SK-N-SH (cell line): ENCODE data around the gene GPR55. TPM values are rescaled to one million over a fixed set of nuclear protein-coding genes. Genes with fewer than 3 reads are reported as not detected.

Source experiments
- CTCF ChIA-PET: fragments of 300-600, 350-600 bp; formaldehyde crosslinking; extraction: SDS; loops from one replicate; lab custom pipeline; 2021; lab: Yijun Ruan, JAX
- POLR2A ChIA-PET: fragments of 350-600 bp; sonication (Branson Sonifier 250); formaldehyde crosslinking; extraction: SDS; loops from one replicate; lab custom pipeline; 2020; ENCODE audit warnings: antibody characterized with exemption, inconsistent platforms; lab: Yijun Ruan, JAX
- DNase-seq: peaks from one replicate; pipeline ENCODE4 v3.0.0; 2012
- H2AFZ ChIP-seq: fragments of 200-600 bp; sonication (generic); 2 replicates; pipeline ENCODE4 v1.8.1; 2016; ENCODE audit warnings: antibody characterized with exemption, mild to moderate bottlenecking, low read depth
- H3F3A ChIP-seq: fragments of 200-600 bp; sonication (generic); replicated peaks from 2 replicates; pipeline ENCODE3; 2016; ENCODE audit warnings: antibody characterized with exemption, mild to moderate bottlenecking; ENCODE audit not compliant: insufficient read depth
- H3K27ac ChIP-seq, 2 experiments: fragments of 200-500 bp in 1 of 2; fragments of 200-600 bp in 1 of 2; sonication (Bioruptor generic) in 1 of 2; sonication (generic), shearing (Covaris generic) in 1 of 2; 2 replicates each; pipeline versions ENCODE4 v1.5.1 to v1.6.1; 2014 to 2016; ENCODE audit warnings: low read depth in 2 of 2, inconsistent platforms in 1 of 2, low read length in 1 of 2, mild to moderate bottlenecking in 1 of 2, mixed read lengths in 1 of 2
- H3K27me3 ChIP-seq: fragments of 200-600 bp; sonication (generic), shearing (Covaris generic); 2 replicates; pipeline ENCODE4 v1.6.1; 2016; ENCODE audit warnings: mixed run types; ENCODE audit not compliant: insufficient read depth
- H3K36me3 ChIP-seq, 2 experiments: fragments of 200-500 bp in 1 of 2; fragments of 200-600 bp in 1 of 2; sonication (Bioruptor generic) in 1 of 2; sonication (generic) in 1 of 2; replicated peaks in 1 of 2; 2 replicates each; pipeline versions ENCODE3 to v1.5.1; 2014 to 2016; ENCODE audit warnings: low read length in 1 of 2, mild to moderate bottlenecking in 1 of 2; ENCODE audit not compliant: insufficient read depth in 2 of 2, control insufficient read depth in 1 of 2
- H3K4me1 ChIP-seq, 2 experiments: fragments of 200-500 bp in 1 of 2; fragments of 200-600 bp in 1 of 2; sonication (Bioruptor generic) in 1 of 2; sonication (generic), shearing (Covaris generic) in 1 of 2; 2 replicates each; pipeline versions ENCODE4 v1.5.1 to v1.6.1; 2014 to 2016; ENCODE audit warnings: low read depth in 1 of 2, low read length in 1 of 2, mixed run types in 1 of 2; ENCODE audit not compliant: insufficient read depth in 2 of 2, control insufficient read depth in 1 of 2
- H3K4me2 ChIP-seq: fragments of 200-600 bp; sonication (generic), shearing (Covaris generic); 2 replicates; pipeline ENCODE4 v1.6.1; 2017; ENCODE audit warnings: mixed run types
- H3K4me3 ChIP-seq, 2 experiments: fragments of 200-500 bp in 1 of 2; fragments of 200-600 bp in 1 of 2; sonication (Bioruptor generic) in 1 of 2; sonication (generic), shearing (Covaris generic) in 1 of 2; 2 replicates each; pipeline versions ENCODE4 v1.5.1 to v1.8.1; 2014 to 2016; ENCODE audit warnings: low read depth in 2 of 2, inconsistent platforms in 1 of 2, low read length in 1 of 2, mild to moderate bottlenecking in 1 of 2, mixed read lengths in 1 of 2, moderate library complexity in 1 of 2
- H3K79me2 ChIP-seq: fragments of 200-600 bp; sonication (generic); 2 replicates; pipeline ENCODE4 v1.8.1; 2017; ENCODE audit warnings: mild to moderate bottlenecking; ENCODE audit not compliant: insufficient read depth
- H3K9ac ChIP-seq: fragments of 200-600 bp; sonication (generic); 2 replicates; pipeline ENCODE4 v1.6.1; 2017; ENCODE audit warnings: mixed run types
- H3K9me2 ChIP-seq: fragments of 200-600 bp; sonication (generic); 2 replicates; pipeline ENCODE4 v1.6.1; 2017; ENCODE audit warnings: mixed run types
- H3K9me3 ChIP-seq: fragments of 200-600 bp; sonication (generic); 2 replicates; pipeline ENCODE4 v1.6.1; 2017; ENCODE audit warnings: mixed run types, mild to moderate bottlenecking, moderate library complexity
- H4K20me1 ChIP-seq: fragments of 200-600 bp; sonication (generic); 2 replicates; pipeline ENCODE4 v1.6.1; 2017; ENCODE audit warnings: mild to moderate bottlenecking, mixed run types; ENCODE audit not compliant: insufficient read depth
- CHD2 ChIP-seq: fragments of 150-350 bp; IDR thresholded peaks from 2 replicates; pipeline ENCODE4 v1.6.1; 2018; ENCODE audit warnings: low read length; ENCODE audit not compliant: partially characterized antibody
- EP300 ChIP-seq, 2 experiments: IDR thresholded peaks; 2 replicates each; pipeline versions ENCODE4 v1.4.0 to v1.6.1; 2012; ENCODE audit warnings: borderline replicate concordance in 1 of 2, low read depth in 1 of 2, low read length in 1 of 2
- FOXJ3 ChIP-seq: sonication (generic); formaldehyde crosslinking; IDR thresholded peaks from 2 replicates; pipeline ENCODE4 v1.5.1; 2020; ENCODE audit warnings: mild to moderate bottlenecking, missing genetic modification reagents
- FOXM1 ChIP-seq: IDR thresholded peaks from 2 replicates; pipeline ENCODE4 v1.4.0; 2012; ENCODE audit warnings: low read depth, mild to moderate bottlenecking
- GABPA ChIP-seq: IDR thresholded peaks from 2 replicates; pipeline ENCODE4 v1.4.0; 2012; ENCODE audit warnings: low read depth, mild to moderate bottlenecking
- GATA2 ChIP-seq: sonication (generic); formaldehyde crosslinking; IDR thresholded peaks from 2 replicates; pipeline ENCODE4 v1.5.0; 2020; ENCODE audit warnings: mild to moderate bottlenecking, missing genetic modification reagents
- IRF3 ChIP-seq: fragments of 150-350 bp; IDR thresholded peaks from 2 replicates; pipeline ENCODE4 v1.6.1; 2016; ENCODE audit warnings: mild to moderate bottlenecking, low read depth, low read length
- MXI1 ChIP-seq: IDR thresholded peaks from 2 replicates; pipeline ENCODE4 v1.6.1; 2012; ENCODE audit warnings: mild to moderate bottlenecking, low read depth, low read length, improper control_type of control experiment
- NFIC ChIP-seq: IDR thresholded peaks from 2 replicates; pipeline ENCODE4 v1.4.0; 2012; ENCODE audit warnings: borderline replicate concordance
- RAD21 ChIP-seq: IDR thresholded peaks from 2 replicates; pipeline ENCODE4 v1.6.1; 2012; ENCODE audit warnings: mild to moderate bottlenecking, low read length
- REST ChIP-seq: IDR thresholded peaks from 2 replicates; pipeline ENCODE4 v1.6.1; 2012; ENCODE audit warnings: mild to moderate bottlenecking, low read depth, low read length, moderate library complexity
- RXRA ChIP-seq: IDR thresholded peaks from 2 replicates; pipeline ENCODE4 v1.4.0; 2012; ENCODE audit warnings: low read depth, mild to moderate bottlenecking, borderline replicate concordance
- SIN3A ChIP-seq: IDR thresholded peaks from 2 replicates; pipeline ENCODE4 v1.6.1; 2012; ENCODE audit warnings: low read depth, mild to moderate bottlenecking, low read length, moderate library complexity, borderline replicate concordance
- TAF1 ChIP-seq: IDR thresholded peaks from 2 replicates; pipeline ENCODE4 v1.6.1; 2012; ENCODE audit warnings: low read depth, mild to moderate bottlenecking, low read length, moderate library complexity, borderline replicate concordance
- TCF12 ChIP-seq: IDR thresholded peaks from 2 replicates; pipeline ENCODE4 v1.4.0; 2012
- TEAD4 ChIP-seq: IDR thresholded peaks from 2 replicates; pipeline ENCODE4 v1.4.0; 2012; ENCODE audit warnings: mild to moderate bottlenecking, borderline replicate concordance; ENCODE audit not compliant: insufficient read depth
- USF2 ChIP-seq: fragments of 150-350 bp; IDR thresholded peaks from 2 replicates; pipeline ENCODE4 v1.6.1; 2017; ENCODE audit warnings: antibody characterized with exemption, low read length, low read depth, borderline replicate concordance
- YY1 ChIP-seq: IDR thresholded peaks from 2 replicates; pipeline ENCODE4 v1.4.0; 2012; ENCODE audit warnings: low read depth, mild to moderate bottlenecking
- WGBS: methylation state at CpG from one replicate; pipeline ENCODE4 v1.1.6; 2017; ENCODE audit warnings: low lambda C conversion rate; 5-methylcytosine and 5-hydroxymethylcytosine counted together
- polyA plus RNA-seq, 3 experiments: library from polyadenylated mRNA; depleted of rRNA; stranded (reverse); fragments of >200 nt; gene quantifications; 2 replicates each; pipeline ENCODE4 v1.2.3, GENCODE V29; 2012

The GPR55 gene
- polyA plus RNA-seq, 1 of the 3 experiments (the other 2 are of a cell fraction) = not detected

- Histone ChIP-seq H4K20me1 (0 out of 2 replicates have a peak, but pooled peaks cover 20% of the 10 kb centered on the region), H3K27ac (peak overlapping the region in 1 of 2 experiments; percentile 86; a peak in 2 of 4 replicates), H3K4me2 (peak overlapping the region; percentile 97), H3K9me2 (no peaks in the 10 kb centered on the region), H3K9me3 (no peaks in the 10 kb centered on the region), H3K4me3 (peak overlapping the region; percentile 89 to 95), H3K79me2 (no peaks in the 10 kb centered on the region), H2AFZ (peak overlapping the region; percentile 99), H3K9ac (peak overlapping the region; percentile 79), H3K4me1 (peaks cover 32 to 47% of the 10 kb centered on the region in 2 experiments), H3K27me3 (no peaks in the 10 kb centered on the region), H3F3A (peaks cover 9% of the 10 kb centered on the region), H3K36me3 (no peaks in the 10 kb centered on the region)
- ChIA-PET POLR2A (no interaction called here), CTCF (interaction anchor here (0.7 to 2.9 kb wide), 15 partner anchors 11 to 192 kb away, joined by 3 to 26 read pairs (median 6); partner anchors contain the start of gene PSMD1)
- WGBS = 2% methylated on average over 22 of the region's 24 CpGs
- peak; percentile 70 for DNase-seq
- TF ChIP-seq CHD2 (no peak), MXI1 (0 out of 2 replicates have a peak, but pooled peaks have one; percentile 6), GABPA (no peak), USF2 (no peak), TCF12 (peak; percentile 24)
Observed at GRCh38 chr2:230865307-230865765, 59.7 kb downstream of the GPR55 start.

- peak; percentile 98 for DNase-seq
- POLR2A ChIA-PET = interaction anchor here (1.0 kb wide), 1 partner anchor 21 kb away, joined by 4 read pairs; no protein-coding TSS in a partner anchor
- Histone ChIP-seq H3K27ac (peak within 1 kb of the TSS in 1 of 2 experiments; percentile 86; a peak in 2 of 4 replicates), H3K79me2 (no peaks in the 10 kb centered on the region), H3K4me1 (peaks cover 27 to 41% of the 10 kb centered on the region in 2 experiments), H3K9ac (peak within 1 kb of the TSS; percentile 79), H3K27me3 (no peaks in the 10 kb centered on the region; the same call in 1 of the 2 replicates), H3F3A (peaks cover 9% of the 10 kb centered on the region), H3K4me2 (peak within 1 kb of the TSS; percentile 97), H4K20me1 (0 out of 2 replicates have a peak, but pooled peaks cover 15% of the 10 kb centered on the region), H2AFZ (peak within 1 kb of the TSS; percentile 99), H3K9me3 (no peaks in the 10 kb centered on the region), H3K4me3 (peak within 1 kb of the TSS; percentile 89 to 95), H3K9me2 (no peaks in the 10 kb centered on the region), H3K36me3 (no peaks in the 10 kb centered on the region)
- 2% methylated on average over 28 of the region's 76 CpGs for WGBS
- CTCF ChIA-PET = interaction anchor here (0.7 to 2.9 kb wide), 19 partner anchors 10 to 192 kb away, joined by 3 to 26 read pairs (median 5); partner anchors contain the start of gene PSMD1
- TF ChIP-seq IRF3 (no peak), YY1 (no peak), FOXM1 (no peak), REST (no peak), FOXJ3 (CRISPR knock-in tag) (no peak), RAD21 (peak; percentile 39; the same call in 1 of the 2 replicates), CHD2 (peak; percentile 58), RXRA (no peak), USF2 (no peak), SIN3A (no peak), NFIC (no peak), TAF1 (peak; percentile 63; the same call in 1 of the 2 replicates), EP300 (IDR thresholded peaks at IDR 0.05; ENCODE audit: borderline replicate concordance in 1 of 2, low read depth in 1 of 2, low read length in 1 of 2) (no peak), GATA2 (CRISPR knock-in tag) (no peak), TCF12 (no peak), TEAD4 (no peak)
Observed at GRCh38 chr2:230864605-230865306, 60.3 kb downstream of the GPR55 start, which contains the start of gene ITM2C. Gene ITM2C, plus strand, starts transcription at chr2:230864942. Its CDS starts 84 bp downstream, at chr2:230865026.
